Left forelimb (tissue), 1 donor: Measurements from ENCODE around the gene PPP1R8.

Experiments
- DNase-seq: peaks from one replicate; pipeline ENCODE4 v3.0.0-alpha.2; 2018; ENCODE audit warnings: low spot score

The PPP1R8 gene

DNA sequence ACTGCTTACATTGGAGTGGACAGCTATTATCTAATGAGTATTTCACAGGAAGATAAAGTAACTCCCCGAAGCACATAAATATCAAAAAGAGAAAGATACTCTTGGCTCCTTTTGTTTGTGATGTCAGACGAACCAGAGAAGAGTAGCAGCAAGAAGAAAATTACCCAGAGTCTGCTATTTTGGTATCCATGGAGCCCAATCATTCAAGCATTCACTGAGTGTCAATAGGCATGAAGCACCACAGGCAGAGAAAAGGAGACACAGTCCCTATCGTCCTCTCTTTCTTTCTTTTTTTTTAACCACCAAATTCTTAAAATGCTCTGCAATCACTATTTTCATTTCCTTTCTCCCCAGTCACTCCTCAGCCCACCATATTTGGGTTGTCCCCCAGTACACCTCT, 63.9 kb downstream of the PPP1R8 start:
- no peak for DNase-seq
